ENCODE data around the gene IL20RB.
"Not testable (repeated sequence)": the region's sequence is repeated elsewhere in the genome, so short reads cannot be mapped to it uniquely, and the experiment has no call there.

IL20RB gene

GRCh38 chr3:136984837-136985236 lies 27.1 kb downstream of the IL20RB start:
- H3K4me3 Mint-ChIP-seq = no peak overlapping the region
- no peaks in the 10 kb centered on the region for H3K9me3 Mint-ChIP-seq
- no peak for DNase-seq (ENCODE audit: low spot score)
- H3K4me1 Mint-ChIP-seq (ENCODE audit: low read depth) = no peaks in the 10 kb centered on the region
- H3K36me3 Mint-ChIP-seq (ENCODE audit: low read depth) = no peaks in the 10 kb centered on the region
- no peaks in the 10 kb centered on the region for H3K27me3 Mint-ChIP-seq (ENCODE audit: low read depth)
- no peak overlapping the region for H3K27ac Mint-ChIP-seq

- not testable (repeated sequence) for DNase-seq (ENCODE audit: low spot score); H3K27ac Mint-ChIP-seq; H3K4me3 Mint-ChIP-seq; H3K9me3 Mint-ChIP-seq; H3K27me3 Mint-ChIP-seq (ENCODE audit: low read depth); H3K36me3 Mint-ChIP-seq (ENCODE audit: low read depth); H3K4me1 Mint-ChIP-seq (ENCODE audit: low read depth)
These were observed 29.7 kb downstream of the IL20RB start for GRCh38 chr3:136987398-136987980.

- Mint-ChIP-seq H3K4me1 (ENCODE audit: low read depth) (no peaks in the 10 kb centered on the region), H3K27ac (no peak overlapping the region), H3K4me3 (no peak overlapping the region), H3K36me3 (ENCODE audit: low read depth) (no peaks in the 10 kb centered on the region), H3K9me3 (no peaks in the 10 kb centered on the region), H3K27me3 (ENCODE audit: low read depth) (no peaks in the 10 kb centered on the region)
- no peak for DNase-seq (ENCODE audit: low spot score)
These were observed 30.9 kb downstream of the IL20RB start for GRCh38 chr3:136988651-136989050.

GRCh38 chr3:136989781-136990524 lies 32.2 kb downstream of the IL20RB start:
- H3K4me3 Mint-ChIP-seq = no peak overlapping the region
- no peak for DNase-seq (ENCODE audit: low spot score)
- no peaks in the 10 kb centered on the region for H3K36me3 Mint-ChIP-seq (ENCODE audit: low read depth)
- H3K27ac Mint-ChIP-seq = no peak overlapping the region
- H3K4me1 Mint-ChIP-seq (ENCODE audit: low read depth) = peaks cover under 1% of the 10 kb centered on the region
- H3K9me3 Mint-ChIP-seq = no peaks in the 10 kb centered on the region
- H3K27me3 Mint-ChIP-seq (ENCODE audit: low read depth) = no peaks in the 10 kb centered on the region

- Mint-ChIP-seq H3K4me1 (ENCODE audit: low read depth) (peaks cover 2% of the 10 kb centered on the region), H3K27ac (no peak overlapping the region), H3K9me3 (no peaks in the 10 kb centered on the region), H3K4me3 (no peak overlapping the region), H3K27me3 (ENCODE audit: low read depth) (no peaks in the 10 kb centered on the region), H3K36me3 (ENCODE audit: low read depth) (no peaks in the 10 kb centered on the region)
- DNase-seq (ENCODE audit: low spot score) = no peak
These were observed 33.0 kb downstream of the IL20RB start for GRCh38 chr3:136990826-136991225.

GRCh38 chr3:136992115-136992514 lies 34.3 kb downstream of the IL20RB start:
- Mint-ChIP-seq H3K27ac (no peak overlapping the region), H3K4me1 (ENCODE audit: low read depth) (peaks cover 2% of the 10 kb centered on the region), H3K9me3 (no peaks in the 10 kb centered on the region), H3K4me3 (no peak overlapping the region), H3K36me3 (ENCODE audit: low read depth) (no peaks in the 10 kb centered on the region), H3K27me3 (ENCODE audit: low read depth) (no peaks in the 10 kb centered on the region)
- DNase-seq (ENCODE audit: low spot score) = no peak

GRCh38 chr3:136994772-136995516 lies 37.2 kb downstream of the IL20RB start:
- H3K4me1 Mint-ChIP-seq (ENCODE audit: low read depth) = peaks cover 2% of the 10 kb centered on the region
- no peak for DNase-seq (ENCODE audit: low spot score)
- no peaks in the 10 kb centered on the region for H3K36me3 Mint-ChIP-seq (ENCODE audit: low read depth)
- no peak overlapping the region for H3K27ac Mint-ChIP-seq
- no peaks in the 10 kb centered on the region for H3K27me3 Mint-ChIP-seq (ENCODE audit: low read depth)
- no peak overlapping the region for H3K4me3 Mint-ChIP-seq
- no peaks in the 10 kb centered on the region for H3K9me3 Mint-ChIP-seq

- no peak overlapping the region for H3K4me3 Mint-ChIP-seq
- no peaks in the 10 kb centered on the region for H3K27me3 Mint-ChIP-seq (ENCODE audit: low read depth)
- H3K27ac Mint-ChIP-seq = no peak overlapping the region
- no peaks in the 10 kb centered on the region for H3K36me3 Mint-ChIP-seq (ENCODE audit: low read depth)
- H3K9me3 Mint-ChIP-seq = no peaks in the 10 kb centered on the region
- H3K4me1 Mint-ChIP-seq (ENCODE audit: low read depth) = peaks cover 2% of the 10 kb centered on the region
- no peak for DNase-seq (ENCODE audit: low spot score)
These were observed 37.9 kb downstream of the IL20RB start for GRCh38 chr3:136995652-136996051.

GRCh38 chr3:137000039-137000438 lies 42.3 kb downstream of the IL20RB start:
- H3K4me1 Mint-ChIP-seq (ENCODE audit: low read depth) = peaks cover under 1% of the 10 kb centered on the region
- H3K27ac Mint-ChIP-seq = no peak overlapping the region
- no peaks in the 10 kb centered on the region for H3K36me3 Mint-ChIP-seq (ENCODE audit: low read depth)
- H3K27me3 Mint-ChIP-seq (ENCODE audit: low read depth) = peaks cover 6% of the 10 kb centered on the region
- no peak overlapping the region for H3K4me3 Mint-ChIP-seq
- DNase-seq (ENCODE audit: low spot score) = no peak
- H3K9me3 Mint-ChIP-seq = no peaks in the 10 kb centered on the region

GRCh38 chr3:137007376-137007775 lies 49.6 kb downstream of the IL20RB start:
- not testable (repeated sequence) for H3K9me3 Mint-ChIP-seq; H3K4me1 Mint-ChIP-seq (ENCODE audit: low read depth); H3K4me3 Mint-ChIP-seq; H3K27me3 Mint-ChIP-seq (ENCODE audit: low read depth); H3K27ac Mint-ChIP-seq; H3K36me3 Mint-ChIP-seq (ENCODE audit: low read depth); DNase-seq (ENCODE audit: low spot score)

GRCh38 chr3:137008131-137008530 lies 50.3 kb downstream of the IL20RB start:
- Mint-ChIP-seq H3K27me3 (ENCODE audit: low read depth) (peaks cover 7% of the 10 kb centered on the region), H3K27ac (no peak overlapping the region), H3K9me3 (no peaks in the 10 kb centered on the region), H3K4me1 (ENCODE audit: low read depth) (no peaks in the 10 kb centered on the region), H3K4me3 (no peak overlapping the region), H3K36me3 (ENCODE audit: low read depth) (no peaks in the 10 kb centered on the region)
- DNase-seq (ENCODE audit: low spot score) = no peak

GRCh38 chr3:137008976-137009375 lies 51.2 kb downstream of the IL20RB start:
- Mint-ChIP-seq H3K27ac (no peak overlapping the region), H3K27me3 (ENCODE audit: low read depth) (peaks cover 4% of the 10 kb centered on the region), H3K36me3 (ENCODE audit: low read depth) (no peaks in the 10 kb centered on the region), H3K4me3 (no peak overlapping the region), H3K4me1 (ENCODE audit: low read depth) (peaks cover 3% of the 10 kb centered on the region), H3K9me3 (no peaks in the 10 kb centered on the region)
- DNase-seq (ENCODE audit: low spot score) = no peak

GRCh38 chr3:137010137-137010536 lies 52.4 kb downstream of the IL20RB start:
- no peak overlapping the region for H3K27ac Mint-ChIP-seq
- H3K4me3 Mint-ChIP-seq = no peak overlapping the region
- H3K36me3 Mint-ChIP-seq (ENCODE audit: low read depth) = no peaks in the 10 kb centered on the region
- H3K27me3 Mint-ChIP-seq (ENCODE audit: low read depth) = no peaks in the 10 kb centered on the region
- DNase-seq (ENCODE audit: low spot score) = no peak
- peaks cover 6% of the 10 kb centered on the region for H3K4me1 Mint-ChIP-seq (ENCODE audit: low read depth)
- no peaks in the 10 kb centered on the region for H3K9me3 Mint-ChIP-seq

- Mint-ChIP-seq H3K9me3 (no peaks in the 10 kb centered on the region), H3K27me3 (ENCODE audit: low read depth) (no peaks in the 10 kb centered on the region), H3K4me1 (ENCODE audit: low read depth) (peaks cover 6% of the 10 kb centered on the region), H3K36me3 (ENCODE audit: low read depth) (no peaks in the 10 kb centered on the region), H3K4me3 (no peak overlapping the region), H3K27ac (no peak overlapping the region)
- no peak for DNase-seq (ENCODE audit: low spot score)
These were observed 53.4 kb downstream of the IL20RB start for GRCh38 chr3:137011153-137011552.

Data from T-helper 2 cell treated with Interferon-gamma antibody and Interleukin-4, amounts not matched to agents 5 μg/mL and 100 μg/mL, for 36 hours (primary cell).